Measurements from ENCODE around the gene RPS6KA2.

GRCh38 chr6:166459906-166460305 is 167.1 kb downstream of the RPS6KA2 start:
- TF ChIP-seq CTCF (IDR thresholded peaks at IDR 0.05): no peak
- no peak for TF ChIP-seq POLR2A (IDR thresholded peaks at IDR 0.05)

Data from testis (tissue), 2 donors.